GM12865 (cell line): Measurements from ENCODE around the gene GPR4.
"Not testable (repeated sequence)": the region's sequence is repeated elsewhere in the genome, so short reads cannot be mapped to it uniquely, and the experiment has no call there.

Experiments
- DNase-seq: peaks from one replicate; pipeline ENCODE4 v3.0.0; 2010; ENCODE audit warnings: low read depth
- H3K4me3 ChIP-seq: 2 replicates; pipeline ENCODE4 v1.5.1; 2011; ENCODE audit warnings: mild to moderate bottlenecking, low read depth, low read length, control low read depth
- TF ChIP-seq, protein P1 (sequence below): IDR thresholded peaks from 2 replicates; pipeline ENCODE4 v1.5.1; 2011; ENCODE audit warnings: low read length, control low read depth, low read depth, inconsistent platforms; ENCODE audit not compliant: insufficient read depth; ENCODE audit errors: missing control alignments

GPR4 gene

DNA sequence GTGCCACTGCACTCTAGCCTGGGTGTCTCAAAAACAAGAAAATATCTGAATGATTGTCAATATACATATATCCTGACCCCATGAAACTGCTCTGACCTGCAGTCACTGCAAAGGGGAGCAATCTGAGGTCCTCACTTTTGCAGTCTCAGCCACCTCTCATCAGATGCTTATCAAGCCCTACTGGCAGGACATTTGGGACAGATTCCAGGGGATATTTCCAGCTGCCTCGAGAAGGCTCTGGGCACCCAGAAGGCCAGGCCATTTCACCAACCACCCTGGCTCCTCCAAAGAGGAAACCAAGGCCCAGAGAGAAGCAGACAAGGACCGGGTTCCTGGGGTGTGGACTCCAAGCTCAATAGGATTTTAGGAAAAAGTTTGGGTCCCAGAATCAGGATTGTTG lies 34.9 kb upstream of the GPR4 start:
- H3K4me3 ChIP-seq: no peak overlapping the region
- TF ChIP-seq, protein P1, sequence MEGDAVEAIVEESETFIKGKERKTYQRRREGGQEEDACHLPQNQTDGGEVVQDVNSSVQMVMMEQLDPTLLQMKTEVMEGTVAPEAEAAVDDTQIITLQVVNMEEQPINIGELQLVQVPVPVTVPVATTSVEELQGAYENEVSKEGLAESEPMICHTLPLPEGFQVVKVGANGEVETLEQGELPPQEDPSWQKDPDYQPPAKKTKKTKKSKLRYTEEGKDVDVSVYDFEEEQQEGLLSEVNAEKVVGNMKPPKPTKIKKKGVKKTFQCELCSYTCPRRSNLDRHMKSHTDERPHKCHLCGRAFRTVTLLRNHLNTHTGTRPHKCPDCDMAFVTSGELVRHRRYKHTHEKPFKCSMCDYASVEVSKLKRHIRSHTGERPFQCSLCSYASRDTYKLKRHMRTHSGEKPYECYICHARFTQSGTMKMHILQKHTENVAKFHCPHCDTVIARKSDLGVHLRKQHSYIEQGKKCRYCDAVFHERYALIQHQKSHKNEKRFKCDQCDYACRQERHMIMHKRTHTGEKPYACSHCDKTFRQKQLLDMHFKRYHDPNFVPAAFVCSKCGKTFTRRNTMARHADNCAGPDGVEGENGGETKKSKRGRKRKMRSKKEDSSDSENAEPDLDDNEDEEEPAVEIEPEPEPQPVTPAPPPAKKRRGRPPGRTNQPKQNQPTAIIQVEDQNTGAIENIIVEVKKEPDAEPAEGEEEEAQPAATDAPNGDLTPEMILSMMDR: no peak
- DNase-seq: no peak

DNA sequence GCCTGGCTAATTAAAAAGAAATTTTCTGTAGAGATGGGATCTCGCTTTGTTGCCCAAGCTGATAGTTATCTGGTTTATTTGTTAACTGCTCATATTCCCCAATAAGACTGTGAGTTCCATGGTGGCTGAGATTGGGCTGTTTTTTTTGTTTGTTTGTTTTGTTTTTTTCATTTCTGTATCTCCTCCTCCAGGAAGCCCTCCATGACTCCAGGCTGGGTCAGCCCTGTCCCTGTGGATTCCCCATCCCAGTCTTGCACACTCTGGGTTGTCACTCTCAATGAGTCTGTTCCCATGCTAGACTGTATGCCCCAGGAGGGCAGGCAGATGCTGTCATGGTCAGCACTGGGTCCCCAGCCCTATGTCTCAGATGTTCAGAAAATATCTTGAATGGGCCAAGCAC lies 34.3 kb upstream of the GPR4 start:
- TF ChIP-seq, protein P1: no peak
- no peak overlapping the region for H3K4me3 ChIP-seq
- no peak for DNase-seq

DNA sequence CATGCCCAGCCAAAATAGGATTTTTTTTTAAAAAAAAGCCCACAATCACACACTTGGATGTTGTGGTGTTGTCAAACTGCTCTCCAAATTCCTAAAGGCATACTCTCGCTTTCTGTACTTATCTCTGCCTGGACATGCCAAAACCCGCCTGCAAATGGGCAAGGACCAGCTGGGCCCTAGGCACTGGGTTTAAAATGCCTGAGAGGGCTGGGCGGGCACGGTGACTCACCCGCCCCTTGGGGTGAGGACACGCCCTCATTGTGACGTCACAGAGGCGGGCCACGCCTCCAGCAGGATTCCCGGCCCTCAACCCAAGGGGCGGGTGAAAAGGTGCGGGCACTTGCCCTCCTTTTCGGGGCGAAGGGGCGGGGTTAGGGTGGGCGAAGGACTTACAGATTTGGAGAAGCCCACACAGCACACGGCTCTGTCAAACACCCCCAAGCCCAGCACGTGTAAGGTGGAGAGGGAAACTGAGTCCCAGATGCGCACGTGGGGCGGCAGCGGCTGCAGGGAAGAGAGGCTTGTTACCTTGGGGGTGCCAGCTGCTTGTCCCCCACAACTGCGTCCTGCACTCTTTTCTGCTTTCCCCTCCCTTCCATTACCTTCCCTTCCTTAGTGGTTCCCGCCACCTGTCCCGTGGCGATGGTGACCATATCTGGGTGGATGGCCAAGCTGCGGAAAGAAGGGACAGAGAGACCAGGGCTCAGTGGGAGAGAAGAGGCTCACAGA lies 30.6 kb upstream of the GPR4 start:
- no peak overlapping the region for H3K4me3 ChIP-seq
- TF ChIP-seq, protein P1: no peak
- peak; percentile 71 for DNase-seq

DNA sequence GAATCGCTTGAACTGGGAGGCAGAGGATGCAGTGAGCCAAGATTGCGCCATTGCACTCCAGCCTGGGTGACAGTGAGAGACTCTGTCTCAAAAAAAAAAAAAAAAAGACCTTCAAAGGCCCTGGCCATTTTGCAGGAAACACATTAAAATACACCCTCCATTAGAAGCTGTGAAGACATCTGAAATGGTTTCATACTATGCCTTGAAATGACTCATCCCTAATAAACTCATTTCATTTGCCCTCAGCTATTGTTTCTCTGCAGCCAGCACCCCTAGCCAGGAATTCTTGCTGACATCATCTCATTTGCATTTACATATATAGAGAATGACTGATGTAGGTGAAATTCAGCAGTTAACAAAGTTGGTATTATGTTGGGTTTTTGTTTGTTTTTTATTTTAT lies 28.5 kb upstream of the GPR4 start:
- peak; percentile 82 for DNase-seq
- TF ChIP-seq, protein P1: no peak
- H3K4me3 ChIP-seq: no peak overlapping the region

DNA sequence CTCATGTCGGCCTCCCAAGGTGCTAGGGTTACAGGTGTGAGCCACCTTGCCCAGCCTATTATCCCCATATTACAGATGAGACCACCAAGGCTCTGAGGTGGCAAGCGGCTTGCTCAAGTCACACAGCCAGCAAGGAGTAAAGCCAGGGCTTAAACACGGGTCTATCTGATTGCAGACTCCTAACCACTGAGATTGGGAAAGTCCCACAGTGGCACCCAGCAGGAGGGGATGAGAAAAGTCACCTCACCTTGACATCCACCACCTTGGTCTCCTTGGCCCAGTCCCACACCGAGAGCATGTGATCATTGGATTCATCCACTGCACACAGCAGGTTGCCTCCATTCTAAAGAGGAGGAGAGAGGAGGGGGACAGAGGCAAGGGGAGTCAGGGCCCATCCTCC lies 27.7 kb upstream of the GPR4 start:
- H3K4me3 ChIP-seq: no peak overlapping the region
- DNase-seq: peak; percentile 37
- TF ChIP-seq, protein P1: no peak

DNA sequence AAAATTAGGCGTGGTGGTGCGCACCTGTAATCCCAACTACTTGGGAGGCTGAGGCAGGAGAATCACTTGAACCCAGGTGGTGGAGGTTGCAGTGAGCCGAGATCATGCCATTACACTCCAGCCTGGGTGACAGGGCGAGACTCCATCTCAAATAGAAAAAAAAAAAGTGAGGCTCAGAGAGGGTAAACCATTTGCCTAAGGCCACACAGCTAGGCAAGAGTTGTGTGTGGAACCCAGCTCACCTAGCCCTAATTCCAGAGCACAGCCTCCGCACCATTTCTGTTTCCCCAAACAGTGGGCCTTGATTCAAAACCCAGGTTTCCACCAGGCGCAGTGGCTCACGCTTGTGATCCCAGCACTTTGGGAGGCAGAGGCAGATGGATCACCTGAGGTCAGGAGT lies 26.2 kb upstream of the GPR4 start:
- H3K4me3 ChIP-seq, DNase-seq: not testable (repeated sequence)

DNA sequence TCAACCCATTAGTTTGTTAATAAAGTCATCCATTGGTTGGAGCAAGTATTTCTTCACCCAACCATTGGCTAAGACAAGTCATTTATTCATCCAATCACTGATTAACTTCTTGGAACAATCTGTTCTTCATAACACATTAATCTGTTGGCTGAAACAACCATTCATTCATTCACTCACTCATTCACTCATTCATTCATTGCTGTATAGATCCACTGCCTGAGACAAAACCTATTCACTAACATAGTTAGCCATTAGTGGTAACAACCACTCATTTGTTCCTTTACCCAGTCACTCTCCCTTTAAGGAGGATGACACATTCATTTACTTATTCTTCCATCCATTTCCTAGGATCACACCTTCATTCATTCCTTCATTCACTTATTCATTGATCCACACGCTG lies 22.0 kb upstream of the GPR4 start:
- TF ChIP-seq, protein P1: no peak

More for the DNA sequence above, 22.0 kb upstream of the GPR4 start:
- no peak for DNase-seq
- no peak overlapping the region for H3K4me3 ChIP-seq
